Measurements from ENCODE around the gene ATF5. TPM values are rescaled to one million over a fixed set of nuclear protein-coding genes. Genes with fewer than 3 reads are reported as not detected.

Gene ATF5
- total RNA-seq (19.8 and 34.4 TPM in 2 replicates), polyA plus RNA-seq (16.1 and 23.8 TPM in 2 replicates)

GRCh38 chr19:49929121-49929610 is at the start of gene ATF5, which contains the start of gene NUP62:
Gene ATF5 (plus strand): TSS chr19:49929205. CDS start chr19:49930851, 1,646 bp downstream.
Gene NUP62 (minus strand): TSS chr19:49929504. CDS start chr19:49909807, 19,697 bp downstream.
- no peak for TF ChIP-seq EZH2phosphoT487 (IDR thresholded peaks at IDR 0.05; ENCODE audit: low read depth, severe bottlenecking, unreplicated experiment)
- no peak for TF ChIP-seq EZH2 (IDR thresholded peaks at IDR 0.05; ENCODE audit: borderline replicate concordance)
- DNase-seq (ENCODE audit: low spot score), result peak; percentile 96
- Histone ChIP-seq H3K27me3 (no peaks in the 10 kb centered on the region), H3K4me3 (peak within 1 kb of the TSS; percentile 80), H3K27ac (peak within 1 kb of the TSS; percentile 98), H2AFZ (peak within 1 kb of the TSS; percentile 91), H3K9me3 (ENCODE audit: low read depth) (no peaks in the 10 kb centered on the region), H3K79me2 (peaks cover 40% of the 10 kb centered on the region), H3K4me2 (peak within 1 kb of the TSS; percentile 84), H3K36me3 (replicated peaks; ENCODE audit: insufficient read depth, low read depth) (no peaks in the 10 kb centered on the region), H3K4me1 (ENCODE audit: insufficient read depth) (peaks cover 8% of the 10 kb centered on the region), H4K20me1 (ENCODE audit: insufficient read depth, poor library complexity, severe bottlenecking) (no peaks in the 10 kb centered on the region), H3K9me2 (replicated peaks; ENCODE audit: insufficient read depth) (no peaks in the 10 kb centered on the region)
- under 1% methylated on average over 38 of the region's 48 CpGs for WGBS (ENCODE audit: low lambda C conversion rate, missing lambda C conversion rate)

GRCh38 chr19:49879243-49879963 is 49.6 kb upstream of the ATF5 start:
- Histone ChIP-seq H3K27me3 (no peaks in the 10 kb centered on the region), H2AFZ (no peak overlapping the region), H3K4me2 (peak overlapping the region; percentile 79), H3K27ac (no peak overlapping the region), H3K4me3 (no peak overlapping the region), H3K79me2 (peaks cover 34% of the 10 kb centered on the region), H3K9me2 (replicated peaks; ENCODE audit: insufficient read depth) (no peaks in the 10 kb centered on the region), H3K9me3 (ENCODE audit: low read depth) (no peaks in the 10 kb centered on the region), H4K20me1 (ENCODE audit: insufficient read depth, poor library complexity, severe bottlenecking) (no peaks in the 10 kb centered on the region), H3K4me1 (ENCODE audit: insufficient read depth) (peaks cover 10% of the 10 kb centered on the region), H3K36me3 (replicated peaks; ENCODE audit: insufficient read depth, low read depth) (peaks cover 8% of the 10 kb centered on the region)
- 97% methylated on average over 12 of the region's 12 CpGs for WGBS (ENCODE audit: low lambda C conversion rate, missing lambda C conversion rate)
- TF ChIP-seq CTCF (IDR thresholded peaks at IDR 0.05; ENCODE audit: poor library complexity) (no peak), EZH2phosphoT487 (IDR thresholded peaks at IDR 0.05; ENCODE audit: low read depth, severe bottlenecking, unreplicated experiment) (no peak), EZH2 (IDR thresholded peaks at IDR 0.05; ENCODE audit: borderline replicate concordance) (no peak)
- no peak for DNase-seq (ENCODE audit: low spot score)

- Histone ChIP-seq H2AFZ (no peak overlapping the region), H3K9me3 (ENCODE audit: low read depth) (no peaks in the 10 kb centered on the region), H3K4me1 (ENCODE audit: insufficient read depth) (peaks cover 10% of the 10 kb centered on the region), H3K4me3 (no peak overlapping the region), H4K20me1 (ENCODE audit: insufficient read depth, poor library complexity, severe bottlenecking) (no peaks in the 10 kb centered on the region), H3K79me2 (peaks cover 25% of the 10 kb centered on the region), H3K27ac (no peak overlapping the region), H3K36me3 (replicated peaks; ENCODE audit: insufficient read depth, low read depth) (peaks cover 8% of the 10 kb centered on the region), H3K27me3 (no peaks in the 10 kb centered on the region), H3K4me2 (no peak overlapping the region), H3K9me2 (replicated peaks; ENCODE audit: insufficient read depth) (no peaks in the 10 kb centered on the region)
- TF ChIP-seq EZH2 (IDR thresholded peaks at IDR 0.05; ENCODE audit: borderline replicate concordance), result no peak
- TF ChIP-seq EZH2phosphoT487 (IDR thresholded peaks at IDR 0.05; ENCODE audit: low read depth, severe bottlenecking, unreplicated experiment), result no peak
- no peak for TF ChIP-seq CTCF (IDR thresholded peaks at IDR 0.05; ENCODE audit: poor library complexity)
- 94% methylated on average over 10 of the region's 10 CpGs for WGBS (ENCODE audit: low lambda C conversion rate, missing lambda C conversion rate)
- DNase-seq (ENCODE audit: low spot score), result no peak
Observed at GRCh38 chr19:49880162-49880869, 48.7 kb upstream of the ATF5 start.
